AG09309 (cell line): ENCODE data around the gene TCP11.

Experiments
- DNase-seq: peaks from one replicate; pipeline ENCODE4 v3.0.0-alpha.2; 2010; ENCODE audit warnings: low read depth
- H3K4me3 ChIP-seq: 2 replicates; pipeline ENCODE4 v1.5.1; 2011; ENCODE audit warnings: mild to moderate bottlenecking, low read depth, low read length, moderate library complexity; ENCODE audit not compliant: control insufficient read depth
- CTCF ChIP-seq: IDR thresholded peaks from 2 replicates; pipeline ENCODE4 v1.5.1; 2011; ENCODE audit warnings: mild to moderate bottlenecking, low read depth, low read length, inconsistent platforms; ENCODE audit not compliant: insufficient read depth, control insufficient read depth; ENCODE audit errors: missing control alignments

TCP11 gene

GRCh38 chr6:35092362-35093117 is 48.6 kb downstream of the TCP11 start:
- H3K4me3 ChIP-seq, result no peak overlapping the region
- DNase-seq, result peak; percentile 82
- TF ChIP-seq CTCF, result no peak

GRCh38 chr6:35091346-35092083 is 49.6 kb downstream of the TCP11 start:
- no peak overlapping the region for H3K4me3 ChIP-seq
- no peak for TF ChIP-seq CTCF
- DNase-seq, result no peak

- H3K4me3 ChIP-seq, result no peak overlapping the region
Observed at GRCh38 chr6:35090734-35091133, 50.4 kb downstream of the TCP11 start.

GRCh38 chr6:35089935-35090505 is 51.1 kb downstream of the TCP11 start:
- peak; percentile 24 for DNase-seq
- H3K4me3 ChIP-seq, result no peak overlapping the region
- no peak for TF ChIP-seq CTCF

More at GRCh38 chr6:35090734-35091133, 50.4 kb downstream of the TCP11 start:
- DNase-seq, result no peak
- TF ChIP-seq CTCF, result no peak

GRCh38 chr6:35089216-35089934 is 51.8 kb downstream of the TCP11 start:
- no peak overlapping the region for H3K4me3 ChIP-seq
- DNase-seq, result no peak
- no peak for TF ChIP-seq CTCF

GRCh38 chr6:35088281-35089215 is 52.6 kb downstream of the TCP11 start:
- DNase-seq, result no peak
- H3K4me3 ChIP-seq, result no peak overlapping the region
- no peak for TF ChIP-seq CTCF
